ENCODE data around the gene BARX1. TPM values are rescaled to one million over a fixed set of nuclear protein-coding genes. Genes with fewer than 3 reads are reported as not detected.
"Not testable (repeated sequence)": the region's sequence is repeated elsewhere in the genome, so short reads cannot be mapped to it uniquely, and the experiment has no call there.

Gene BARX1
- total RNA-seq, 4 donors from 2014 or later, result not detected

GRCh38 chr9:93963969-93964368 is 8.8 kb upstream of the BARX1 start:
- H3K4me3 ChIP-seq (ENCODE audit: low read depth, poor library complexity, severe bottlenecking), result no peak overlapping the region
- 64 to 70% methylated on average over 8 of the region's 8 CpGs for WGBS, 2 donors
- no peak for TF ChIP-seq POLR2A (IDR thresholded peaks at IDR 0.05)
- TF ChIP-seq, protein P1, sequence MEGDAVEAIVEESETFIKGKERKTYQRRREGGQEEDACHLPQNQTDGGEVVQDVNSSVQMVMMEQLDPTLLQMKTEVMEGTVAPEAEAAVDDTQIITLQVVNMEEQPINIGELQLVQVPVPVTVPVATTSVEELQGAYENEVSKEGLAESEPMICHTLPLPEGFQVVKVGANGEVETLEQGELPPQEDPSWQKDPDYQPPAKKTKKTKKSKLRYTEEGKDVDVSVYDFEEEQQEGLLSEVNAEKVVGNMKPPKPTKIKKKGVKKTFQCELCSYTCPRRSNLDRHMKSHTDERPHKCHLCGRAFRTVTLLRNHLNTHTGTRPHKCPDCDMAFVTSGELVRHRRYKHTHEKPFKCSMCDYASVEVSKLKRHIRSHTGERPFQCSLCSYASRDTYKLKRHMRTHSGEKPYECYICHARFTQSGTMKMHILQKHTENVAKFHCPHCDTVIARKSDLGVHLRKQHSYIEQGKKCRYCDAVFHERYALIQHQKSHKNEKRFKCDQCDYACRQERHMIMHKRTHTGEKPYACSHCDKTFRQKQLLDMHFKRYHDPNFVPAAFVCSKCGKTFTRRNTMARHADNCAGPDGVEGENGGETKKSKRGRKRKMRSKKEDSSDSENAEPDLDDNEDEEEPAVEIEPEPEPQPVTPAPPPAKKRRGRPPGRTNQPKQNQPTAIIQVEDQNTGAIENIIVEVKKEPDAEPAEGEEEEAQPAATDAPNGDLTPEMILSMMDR (IDR thresholded peaks at IDR 0.05), result no peak
- DNase-seq (ENCODE audit: low spot score in 2 of 2), result peak in 1 of 2 donors; percentile 58
- intact Hi-C loops (cut with DNase I; ENCODE audit: low total_unique reads), result loop anchor here (5.0 to 10.0 kb wide), 2 partner anchors 282 to 799 kb away; no protein-coding TSS in a partner anchor

- WGBS, 2 donors, result 53 to 59% methylated on average over 3 of the region's 3 CpGs
- not testable (repeated sequence) for H3K4me3 ChIP-seq (ENCODE audit: low read depth, poor library complexity, severe bottlenecking)
- intact Hi-C loops (cut with DNase I; ENCODE audit: low total_unique reads), result loop anchor here (5.0 to 10.0 kb wide), 2 partner anchors 281 to 799 kb away; no protein-coding TSS in a partner anchor
- DNase-seq (ENCODE audit: low spot score in 2 of 2), result peak in 1 of 2 donors; percentile 52
These were observed 8.3 kb upstream of the BARX1 start for GRCh38 chr9:93963489-93963888.

- no peak for TF ChIP-seq POLR2A (IDR thresholded peaks at IDR 0.05)
- TF ChIP-seq, protein P1 (IDR thresholded peaks at IDR 0.05), result peak in 1 of 3 donors; percentile 77
- WGBS, 2 donors, result 15 to 19% methylated on average over 22 of the region's 22 CpGs
- intact Hi-C loops (cut with DNase I; ENCODE audit: low total_unique reads), result loop anchor here (5.0 to 10.0 kb wide), 2 partner anchors 280 to 798 kb away; no protein-coding TSS in a partner anchor
- no peak overlapping the region for H3K4me3 ChIP-seq (ENCODE audit: low read depth, poor library complexity, severe bottlenecking)
- peak; percentile 82 to 96 for DNase-seq (ENCODE audit: low spot score in 2 of 2)
These were observed 7.6 kb upstream of the BARX1 start for GRCh38 chr9:93962561-93963440.

GRCh38 chr9:93962017-93962416 is 6.9 kb upstream of the BARX1 start:
- no peak for TF ChIP-seq POLR2A (IDR thresholded peaks at IDR 0.05)
- TF ChIP-seq, protein P1 (IDR thresholded peaks at IDR 0.05), result no peak
- no peak overlapping the region for H3K4me3 ChIP-seq (ENCODE audit: low read depth, poor library complexity, severe bottlenecking)
- intact Hi-C loops (cut with DNase I; ENCODE audit: low total_unique reads), result loop anchor here (5.0 to 10.0 kb wide), 2 partner anchors 280 to 797 kb away; no protein-coding TSS in a partner anchor
- DNase-seq (ENCODE audit: low spot score in 2 of 2), result no peak
- 85 to 100% methylated on average over 1 of the region's 1 CpG for WGBS, 2 donors

- intact Hi-C loops (cut with DNase I; ENCODE audit: low total_unique reads), result loop anchor here (5.0 to 10.0 kb wide), 2 partner anchors 279 to 796 kb away; no protein-coding TSS in a partner anchor
- no peak overlapping the region for H3K4me3 ChIP-seq (ENCODE audit: low read depth, poor library complexity, severe bottlenecking)
- 67 to 72% methylated on average over 11 of the region's 11 CpGs for WGBS, 2 donors
- peak in 1 of 2 donors; percentile 81 for DNase-seq (ENCODE audit: low spot score in 2 of 2)
- no peak for TF ChIP-seq POLR2A (IDR thresholded peaks at IDR 0.05)
- TF ChIP-seq, protein P1 (IDR thresholded peaks at IDR 0.05), result no peak
These were observed 6.1 kb upstream of the BARX1 start for GRCh38 chr9:93960971-93961841.
